ENCODE results near the gene SCAI. TPM values are rescaled to one million over a fixed set of nuclear protein-coding genes. Genes with fewer than 3 reads are reported as not detected.

SCAI gene
- total RNA-seq, 1 experiment from 2014 or later, result 15.5 TPM

GRCh38 chr9:124947727-124948391 lies 195.5 kb downstream of the SCAI start:
- Histone ChIP-seq H3K27me3 (ENCODE audit: insufficient read depth, low read length) (no peaks in the 10 kb centered on the region), H4K20me1 (ENCODE audit: control insufficient read depth, insufficient read depth, insufficient read length) (no peaks in the 10 kb centered on the region), H2BK15ac (ENCODE audit: low read depth, low read length) (no peak overlapping the region), H3K4ac (ENCODE audit: low read depth, low read length) (no peak overlapping the region), H3K23ac (ENCODE audit: insufficient read length, low read depth, low read length) (no peak overlapping the region), H3K9me3 (ENCODE audit: control insufficient read depth, low read depth, low read length) (no peaks in the 10 kb centered on the region), H3K27ac (ENCODE audit: insufficient read length, low read depth, low read length) (no peak overlapping the region), H2BK5ac (ENCODE audit: insufficient read length, low read length) (no peak overlapping the region), H4K8ac (replicated peaks; ENCODE audit: insufficient read length, low read depth, low read length) (no peak overlapping the region), H2BK20ac (ENCODE audit: low read depth, low read length, poor library complexity, severe bottlenecking) (no peak overlapping the region), H3K4me1 (ENCODE audit: insufficient read depth, low read length) (no peaks in the 10 kb centered on the region), H2AFZ (ENCODE audit: low read length) (no peak overlapping the region), H4K91ac (ENCODE audit: insufficient read length, low read depth, low read length) (no peak overlapping the region), H3K79me2 (ENCODE audit: insufficient read depth, low read length) (no peaks in the 10 kb centered on the region), H3K9ac (ENCODE audit: extremely low read depth, insufficient read length, low read length) (no peak overlapping the region), H3K79me1 (ENCODE audit: insufficient read depth, low read depth, low read length, poor library complexity, severe bottlenecking) (no peaks in the 10 kb centered on the region), H3K56ac (ENCODE audit: insufficient read length, low read depth, low read length) (no peak overlapping the region), H2BK12ac (ENCODE audit: insufficient read length, low read depth, low read length) (no peak overlapping the region), H2AK5ac (ENCODE audit: insufficient read length, low read length) (no peak overlapping the region), H3K14ac (ENCODE audit: insufficient read depth, low read length) (no peak overlapping the region), H3K18ac (ENCODE audit: insufficient read length, low read depth, low read length) (no peak overlapping the region), H3K23me2 (ENCODE audit: insufficient read length, low read depth, low read length, poor library complexity, severe bottlenecking) (no peaks in the 10 kb centered on the region), H3T11ph (ENCODE audit: low read length) (no peak overlapping the region), H2BK120ac (ENCODE audit: low read depth, low read length, poor library complexity, severe bottlenecking) (no peak overlapping the region), H3K4me2 (ENCODE audit: insufficient read depth, insufficient read length, low read length) (no peak overlapping the region), H4K5ac (ENCODE audit: insufficient read length, low read depth, low read length) (no peak overlapping the region)
- no CpG with 5 or more reads among the region's 5 CpGs for WGBS (ENCODE audit: extremely low coverage, insufficient read length, low lambda C conversion rate)
- Mint-ChIP-seq H3K27me3 (ENCODE audit: low read depth) (no peaks in the 10 kb centered on the region), H3K4me3 (no peak overlapping the region), H3K9me3 (no peaks in the 10 kb centered on the region), H3K27ac (no peak overlapping the region; a peak in 1 of 7 replicates), H3K4me1 (no peaks in the 10 kb centered on the region), H3K36me3 (ENCODE audit: insufficient read depth in 1 of 3, low read depth in 3 of 3) (peaks cover 4 to 15% (median 9%) of the 10 kb centered on the region in 3 experiments; a peak in 5 of 7 replicates)
- no peak for DNase-seq
- TF ChIP-seq CTCF (conservative IDR thresholded peaks at IDR 0.05), result no peak

All from H9 (cell line).